Measurements from ENCODE around the gene PIK3R3. TPM values are rescaled to one million over a fixed set of nuclear protein-coding genes. Genes with fewer than 3 reads are reported as not detected.

Gene PIK3R3
- total RNA-seq, 1 experiment from 2014 or later = 1.6 TPM

DNA sequence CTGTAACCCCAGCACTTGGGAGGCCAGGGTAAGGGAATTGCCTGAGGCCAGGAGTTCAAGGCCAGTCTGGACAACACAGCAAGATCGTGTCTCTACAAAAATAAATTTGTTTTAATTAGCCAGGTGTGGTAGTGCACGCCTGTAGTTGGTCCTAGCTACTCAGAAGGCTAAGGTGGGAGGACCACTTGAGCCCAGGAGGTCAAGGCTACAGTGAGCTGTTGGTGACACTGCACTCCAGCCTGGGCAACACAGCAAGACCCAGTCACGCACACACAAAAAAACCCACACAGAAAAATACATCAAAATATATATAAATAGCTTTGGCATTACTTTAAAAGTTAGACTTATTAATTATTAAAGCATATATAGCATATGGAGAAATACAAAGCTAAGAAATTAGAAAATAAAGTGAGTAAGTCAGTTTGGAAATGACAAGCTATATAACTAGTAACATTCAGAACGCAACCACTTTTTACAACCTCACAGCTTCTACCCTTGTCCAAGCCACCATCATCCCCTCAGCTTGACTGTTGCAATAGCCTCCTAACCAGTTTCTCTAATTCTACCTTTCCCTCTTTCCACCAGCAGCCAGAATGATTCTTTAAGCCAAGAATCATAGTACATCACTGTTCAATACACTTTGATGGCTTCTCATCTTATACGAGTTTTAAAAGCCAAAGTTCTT lies 14.5 kb downstream of the PIK3R3 start (continued):
- TF ChIP-seq CEBPB (IDR thresholded peaks at IDR 0.05; ENCODE audit: low read depth) (no peak), SIN3A (IDR thresholded peaks at IDR 0.05; ENCODE audit: low read depth) (no peak), YY1 (IDR thresholded peaks at IDR 0.05; ENCODE audit: extremely low read depth, insufficient replicate concordance, low read depth, low read length) (no peak)
- TF ChIP-seq, protein P1, sequence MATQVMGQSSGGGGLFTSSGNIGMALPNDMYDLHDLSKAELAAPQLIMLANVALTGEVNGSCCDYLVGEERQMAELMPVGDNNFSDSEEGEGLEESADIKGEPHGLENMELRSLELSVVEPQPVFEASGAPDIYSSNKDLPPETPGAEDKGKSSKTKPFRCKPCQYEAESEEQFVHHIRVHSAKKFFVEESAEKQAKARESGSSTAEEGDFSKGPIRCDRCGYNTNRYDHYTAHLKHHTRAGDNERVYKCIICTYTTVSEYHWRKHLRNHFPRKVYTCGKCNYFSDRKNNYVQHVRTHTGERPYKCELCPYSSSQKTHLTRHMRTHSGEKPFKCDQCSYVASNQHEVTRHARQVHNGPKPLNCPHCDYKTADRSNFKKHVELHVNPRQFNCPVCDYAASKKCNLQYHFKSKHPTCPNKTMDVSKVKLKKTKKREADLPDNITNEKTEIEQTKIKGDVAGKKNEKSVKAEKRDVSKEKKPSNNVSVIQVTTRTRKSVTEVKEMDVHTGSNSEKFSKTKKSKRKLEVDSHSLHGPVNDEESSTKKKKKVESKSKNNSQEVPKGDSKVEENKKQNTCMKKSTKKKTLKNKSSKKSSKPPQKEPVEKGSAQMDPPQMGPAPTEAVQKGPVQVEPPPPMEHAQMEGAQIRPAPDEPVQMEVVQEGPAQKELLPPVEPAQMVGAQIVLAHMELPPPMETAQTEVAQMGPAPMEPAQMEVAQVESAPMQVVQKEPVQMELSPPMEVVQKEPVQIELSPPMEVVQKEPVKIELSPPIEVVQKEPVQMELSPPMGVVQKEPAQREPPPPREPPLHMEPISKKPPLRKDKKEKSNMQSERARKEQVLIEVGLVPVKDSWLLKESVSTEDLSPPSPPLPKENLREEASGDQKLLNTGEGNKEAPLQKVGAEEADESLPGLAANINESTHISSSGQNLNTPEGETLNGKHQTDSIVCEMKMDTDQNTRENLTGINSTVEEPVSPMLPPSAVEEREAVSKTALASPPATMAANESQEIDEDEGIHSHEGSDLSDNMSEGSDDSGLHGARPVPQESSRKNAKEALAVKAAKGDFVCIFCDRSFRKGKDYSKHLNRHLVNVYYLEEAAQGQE (IDR thresholded peaks at IDR 0.05; ENCODE audit: low read depth) = no peak

DNA sequence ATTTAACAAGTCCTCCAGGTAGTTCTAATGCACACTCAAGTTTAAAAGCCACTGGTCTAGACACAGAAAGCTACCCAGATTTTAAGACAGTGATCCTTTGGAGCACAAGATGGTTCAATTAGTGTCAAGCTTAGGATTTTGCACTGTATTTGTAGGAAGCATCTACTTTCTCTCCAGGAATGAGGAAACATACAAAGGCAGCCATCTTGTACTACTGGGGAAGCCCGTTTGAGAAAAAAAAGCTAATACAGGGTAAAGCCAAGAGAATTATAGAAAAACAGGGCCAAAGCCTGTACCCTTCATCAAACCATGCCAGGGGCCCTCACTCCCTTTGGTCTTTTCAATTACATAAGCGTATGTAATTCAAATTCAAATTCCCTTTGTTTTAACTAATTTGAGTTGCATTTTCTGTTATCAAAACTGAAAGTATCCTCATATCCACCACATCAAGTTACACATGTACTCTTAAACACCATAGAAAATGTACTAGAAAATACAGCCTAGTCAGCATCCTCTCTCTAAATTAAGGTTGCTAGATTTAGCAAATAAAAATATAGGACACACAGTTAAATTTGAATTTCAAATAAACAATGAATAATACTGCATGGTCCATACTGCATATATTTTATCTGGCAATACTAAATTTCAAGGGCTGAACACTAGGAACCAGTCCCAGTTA lies 17.4 kb downstream of the PIK3R3 start:
- Histone ChIP-seq H3K4me2 (ENCODE audit: low read length) (no peak overlapping the region), H3K4me1 (ENCODE audit: control insufficient read depth in 1 of 2, insufficient read depth in 2 of 2, low read length in 2 of 2) (no peaks in the 10 kb centered on the region), H3K9me3 (ENCODE audit: control insufficient read depth in 1 of 2, insufficient read depth in 1 of 2, low read depth in 1 of 2, low read length in 2 of 2) (no peaks in the 10 kb centered on the region), H3K27ac (ENCODE audit: low read depth, low read length) (no peak overlapping the region), H4K20me1 (ENCODE audit: insufficient read depth) (no peaks in the 10 kb centered on the region), H3K9me2 (ENCODE audit: insufficient read depth) (no peaks in the 10 kb centered on the region), H3K4me3 (replicated peaks in 1 of 2; ENCODE audit: low read depth in 1 of 2, low read length in 2 of 2) (no peak overlapping the region), H3K9ac (ENCODE audit: low read length) (no peak overlapping the region), H3K27me3 (ENCODE audit: insufficient read depth, low read length) (no peaks in the 10 kb centered on the region), H3K79me2 (ENCODE audit: insufficient read depth, low read length) (no peaks in the 10 kb centered on the region), H3K36me3 (ENCODE audit: control insufficient read depth in 1 of 2, insufficient read depth in 2 of 2, low read length in 2 of 2) (no peaks in the 10 kb centered on the region), H2AFZ (ENCODE audit: low read depth, low read length, poor library complexity, severe bottlenecking) (no peak overlapping the region)
- ChIA-PET CTCF (interaction anchor here (1.2 kb wide), 1 partner anchor 108 kb away, joined by 3 read pairs; no protein-coding TSS in a partner anchor), POLR2A (no interaction called here), RAD21 (ENCODE audit: low non-redundant PET in 1 of 2, low total read pairs in 2 of 2, uncharacterized antibody in 2 of 2, unreplicated experiment in 2 of 2) (no interaction called here)
- no peak for DNase-seq (ENCODE audit: low read depth, low spot score)
- intact Hi-C loops (cut with micrococcal nuclease) = no loop called here
- ATAC-seq = no peak
- BruUV-seq (replicated peaks) = no TSS peak
- TF ChIP-seq ELF1 (IDR thresholded peaks at IDR 0.05; ENCODE audit: borderline replicate concordance, low read depth) = no peak
- no peak for TF ChIP-seq SIN3A (IDR thresholded peaks at IDR 0.05; ENCODE audit: low read depth)
- TF ChIP-seq, protein P2, sequence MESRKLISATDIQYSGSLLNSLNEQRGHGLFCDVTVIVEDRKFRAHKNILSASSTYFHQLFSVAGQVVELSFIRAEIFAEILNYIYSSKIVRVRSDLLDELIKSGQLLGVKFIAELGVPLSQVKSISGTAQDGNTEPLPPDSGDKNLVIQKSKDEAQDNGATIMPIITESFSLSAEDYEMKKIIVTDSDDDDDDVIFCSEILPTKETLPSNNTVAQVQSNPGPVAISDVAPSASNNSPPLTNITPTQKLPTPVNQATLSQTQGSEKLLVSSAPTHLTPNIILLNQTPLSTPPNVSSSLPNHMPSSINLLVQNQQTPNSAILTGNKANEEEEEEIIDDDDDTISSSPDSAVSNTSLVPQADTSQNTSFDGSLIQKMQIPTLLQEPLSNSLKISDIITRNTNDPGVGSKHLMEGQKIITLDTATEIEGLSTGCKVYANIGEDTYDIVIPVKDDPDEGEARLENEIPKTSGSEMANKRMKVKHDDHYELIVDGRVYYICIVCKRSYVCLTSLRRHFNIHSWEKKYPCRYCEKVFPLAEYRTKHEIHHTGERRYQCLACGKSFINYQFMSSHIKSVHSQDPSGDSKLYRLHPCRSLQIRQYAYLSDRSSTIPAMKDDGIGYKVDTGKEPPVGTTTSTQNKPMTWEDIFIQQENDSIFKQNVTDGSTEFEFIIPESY (IDR thresholded peaks at IDR 0.05; ENCODE audit: extremely low read depth, insufficient replicate concordance, low read length) = no peak
- no peak for TF ChIP-seq EGR1 (IDR thresholded peaks at IDR 0.05; ENCODE audit: low read depth)
- TF ChIP-seq ZNF274 (IDR thresholded peaks at IDR 0.05; ENCODE audit: low read depth, low read length) = no peak
- TF ChIP-seq POLR2AphosphoS5 (IDR thresholded peaks at IDR 0.05; ENCODE audit: low read depth, low read length) = no peak
- no peak for TF ChIP-seq TCF7L2 (IDR thresholded peaks at IDR 0.05; ENCODE audit: borderline replicate concordance, extremely low read depth, insufficient read depth, insufficient read length)
- TF ChIP-seq RAD21 (IDR thresholded peaks at IDR 0.05; ENCODE audit: low read depth) = no peak
- no peak for TF ChIP-seq FOSL1 (IDR thresholded peaks at IDR 0.05; ENCODE audit: low read depth)
- TF ChIP-seq, protein P1 (IDR thresholded peaks at IDR 0.05; ENCODE audit: low read depth) = no peak
- no peak for TF ChIP-seq CBX3 (IDR thresholded peaks at IDR 0.05; ENCODE audit: low read depth)
